ENCODE measurements around the gene CLASP1. TPM values are rescaled to one million over a fixed set of nuclear protein-coding genes. Genes with fewer than 3 reads are reported as not detected.

CLASP1 gene
- total RNA-seq, 1 experiment from 2014 or later: 81.9 TPM

- ChIA-PET POLR2A (no interaction called here), CTCF (interaction anchor here (0.5 to 1.5 kb wide), 7 partner anchors 40 to 406 kb away, joined by 3 to 4 read pairs (median 3); no protein-coding TSS in a partner anchor)
- H3K27me3 Mint-ChIP-seq (ENCODE audit: insufficient read depth, unreplicated experiment): no peaks in the 10 kb centered on the region
- BruUV-seq (replicated peaks): no TSS peak
- H3K4me1 Mint-ChIP-seq (ENCODE audit: insufficient read depth, unreplicated experiment): no peaks in the 10 kb centered on the region
- peaks cover 89% of the 10 kb centered on the region for H3K36me3 Mint-ChIP-seq (ENCODE audit: insufficient read depth, unreplicated experiment)
- H3K9me3 Mint-ChIP-seq (ENCODE audit: unreplicated experiment): no peaks in the 10 kb centered on the region
- DNase-seq (ENCODE audit: unreplicated experiment): no peak
- no peak for TF ChIP-seq CTCF (IDR thresholded peaks at IDR 0.05; ENCODE audit: unreplicated experiment)
- intact Hi-C loops (cut with micrococcal nuclease): no loop called here
- H3K27ac Mint-ChIP-seq (ENCODE audit: low read depth, unreplicated experiment): no peak overlapping the region
- H3K4me3 Mint-ChIP-seq (ENCODE audit: unreplicated experiment): no peak overlapping the region
Observed at GRCh38 chr2:121349721-121350401, 299.4 kb downstream of the CLASP1 start.

- intact Hi-C loops (cut with micrococcal nuclease): no loop called here
- POLR2A ChIA-PET: no interaction called here
- Mint-ChIP-seq H3K4me3 (ENCODE audit: unreplicated experiment) (no peak overlapping the region), H3K27ac (ENCODE audit: low read depth, unreplicated experiment) (no peak overlapping the region), H3K9me3 (ENCODE audit: unreplicated experiment) (no peaks in the 10 kb centered on the region), H3K27me3 (ENCODE audit: insufficient read depth, unreplicated experiment) (no peaks in the 10 kb centered on the region), H3K36me3 (ENCODE audit: insufficient read depth, unreplicated experiment) (peaks cover 87% of the 10 kb centered on the region), H3K4me1 (ENCODE audit: insufficient read depth, unreplicated experiment) (peaks cover 4% of the 10 kb centered on the region)
- DNase-seq (ENCODE audit: unreplicated experiment): no peak
- CTCF ChIA-PET: interaction anchor here (1.2 to 3.6 kb wide), 3 partner anchors 8 to 262 kb away, joined by 6 to 23 read pairs (median 14); no protein-coding TSS in a partner anchor
- TF ChIP-seq CTCF (IDR thresholded peaks at IDR 0.05; ENCODE audit: unreplicated experiment): no peak
- no TSS peak for BruUV-seq (replicated peaks)
Observed at GRCh38 chr2:121348128-121348740, 301.0 kb downstream of the CLASP1 start.

- no TSS peak for BruUV-seq (replicated peaks)
- intact Hi-C loops (cut with micrococcal nuclease): no loop called here
- ChIA-PET POLR2A (no interaction called here), CTCF (interaction anchor here (3.1 to 3.6 kb wide), 3 partner anchors 10 to 267 kb away, joined by 14 to 23 read pairs (median 15); no protein-coding TSS in a partner anchor)
- peaks cover 86% of the 10 kb centered on the region for H3K36me3 Mint-ChIP-seq (ENCODE audit: insufficient read depth, unreplicated experiment)
- H3K27me3 Mint-ChIP-seq (ENCODE audit: insufficient read depth, unreplicated experiment): no peaks in the 10 kb centered on the region
- H3K4me3 Mint-ChIP-seq (ENCODE audit: unreplicated experiment): no peak overlapping the region
- no peak for TF ChIP-seq CTCF (IDR thresholded peaks at IDR 0.05; ENCODE audit: unreplicated experiment)
- H3K27ac Mint-ChIP-seq (ENCODE audit: low read depth, unreplicated experiment): no peak overlapping the region
- no peaks in the 10 kb centered on the region for H3K9me3 Mint-ChIP-seq (ENCODE audit: unreplicated experiment)
- DNase-seq (ENCODE audit: unreplicated experiment): no peak
- H3K4me1 Mint-ChIP-seq (ENCODE audit: insufficient read depth, unreplicated experiment): peaks cover 15% of the 10 kb centered on the region
Observed at GRCh38 chr2:121346859-121347258, 302.4 kb downstream of the CLASP1 start.

GRCh38 chr2:121346407-121346806 lies 302.9 kb downstream of the CLASP1 start:
- BruUV-seq (replicated peaks): no TSS peak
- peaks cover 86% of the 10 kb centered on the region for H3K36me3 Mint-ChIP-seq (ENCODE audit: insufficient read depth, unreplicated experiment)
- H3K9me3 Mint-ChIP-seq (ENCODE audit: unreplicated experiment): no peaks in the 10 kb centered on the region
- ChIA-PET CTCF (interaction anchor here (3.1 to 3.6 kb wide), 3 partner anchors 10 to 266 kb away, joined by 14 to 23 read pairs (median 15); no protein-coding TSS in a partner anchor), POLR2A (no interaction called here)
- peaks cover 15% of the 10 kb centered on the region for H3K4me1 Mint-ChIP-seq (ENCODE audit: insufficient read depth, unreplicated experiment)
- peak; percentile 30 for DNase-seq (ENCODE audit: unreplicated experiment)
- no peak overlapping the region for H3K27ac Mint-ChIP-seq (ENCODE audit: low read depth, unreplicated experiment)
- H3K4me3 Mint-ChIP-seq (ENCODE audit: unreplicated experiment): no peak overlapping the region
- intact Hi-C loops (cut with micrococcal nuclease): no loop called here
- no peak for TF ChIP-seq CTCF (IDR thresholded peaks at IDR 0.05; ENCODE audit: unreplicated experiment)
- H3K27me3 Mint-ChIP-seq (ENCODE audit: insufficient read depth, unreplicated experiment): no peaks in the 10 kb centered on the region

Data from MCF 10A (cell line).